ENCODE data around the gene ANKRD36.
"Not testable (repeated sequence)": the region's sequence is repeated elsewhere in the genome, so short reads cannot be mapped to it uniquely, and the experiment has no call there.

Gene ANKRD36

DNA sequence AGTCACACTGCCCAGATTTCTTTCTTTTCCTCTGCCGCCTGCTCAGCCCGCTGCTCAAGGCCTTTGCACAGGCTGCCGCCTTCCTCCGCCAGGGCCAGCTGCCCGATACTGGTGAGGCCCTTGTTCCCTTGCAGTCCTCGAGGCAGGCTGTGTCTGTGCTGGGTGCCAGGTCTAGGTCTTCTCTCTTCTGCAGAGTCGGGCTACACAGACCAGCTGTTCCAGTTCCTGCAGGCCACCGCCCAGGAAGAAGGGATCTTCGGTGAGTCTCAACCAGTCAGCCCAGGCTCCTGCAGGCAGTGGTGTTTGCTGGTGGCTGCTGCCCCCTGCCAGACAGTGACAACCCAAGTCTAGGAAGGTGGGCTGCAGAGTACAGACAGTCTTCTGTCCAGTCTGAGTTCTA is 30.7 kb upstream of the ANKRD36 start:
- not testable (repeated sequence) for H3K27ac ChIP-seq; H3K4me2 ChIP-seq (ENCODE audit: low read length); H3K79me2 ChIP-seq; H3K4me1 ChIP-seq; H2AFZ ChIP-seq; H3K9ac ChIP-seq; H3K27me3 ChIP-seq (ENCODE audit: control insufficient read depth, insufficient read depth, low read length); H3K9me3 ChIP-seq (ENCODE audit: control insufficient read depth, low read length); H3K36me3 ChIP-seq (ENCODE audit: control insufficient read depth, insufficient read depth, low read length); H3K4me3 ChIP-seq (ENCODE audit: low read depth, low read length)

DNA sequence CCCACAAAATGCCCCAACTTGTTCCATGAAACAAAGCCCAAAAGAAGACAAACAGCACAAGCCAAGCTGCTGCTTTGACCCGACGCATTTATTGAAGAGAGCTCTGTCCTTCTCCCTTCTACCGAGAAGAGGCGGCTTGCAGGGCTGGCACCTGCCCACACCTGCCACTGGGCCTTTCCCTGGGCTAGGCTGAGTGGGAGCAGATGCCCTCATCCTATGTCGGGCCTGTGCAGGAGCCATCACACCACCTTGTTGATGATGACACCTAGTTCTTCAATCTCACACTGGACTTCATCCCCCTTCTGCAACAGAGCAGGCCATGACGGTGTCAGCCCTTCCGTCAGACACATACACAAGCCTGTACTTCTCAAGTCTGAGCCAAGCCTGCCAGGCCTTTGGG is 29.4 kb upstream of the ANKRD36 start:
- not testable (repeated sequence) for H3K9ac ChIP-seq; H3K9me3 ChIP-seq (ENCODE audit: control insufficient read depth, low read length); H3K27ac ChIP-seq; H3K79me2 ChIP-seq; H3K36me3 ChIP-seq (ENCODE audit: control insufficient read depth, insufficient read depth, low read length); H3K4me3 ChIP-seq (ENCODE audit: low read depth, low read length); H2AFZ ChIP-seq; H3K27me3 ChIP-seq (ENCODE audit: control insufficient read depth, insufficient read depth, low read length); H3K4me1 ChIP-seq; H3K4me2 ChIP-seq (ENCODE audit: low read length)

DNA sequence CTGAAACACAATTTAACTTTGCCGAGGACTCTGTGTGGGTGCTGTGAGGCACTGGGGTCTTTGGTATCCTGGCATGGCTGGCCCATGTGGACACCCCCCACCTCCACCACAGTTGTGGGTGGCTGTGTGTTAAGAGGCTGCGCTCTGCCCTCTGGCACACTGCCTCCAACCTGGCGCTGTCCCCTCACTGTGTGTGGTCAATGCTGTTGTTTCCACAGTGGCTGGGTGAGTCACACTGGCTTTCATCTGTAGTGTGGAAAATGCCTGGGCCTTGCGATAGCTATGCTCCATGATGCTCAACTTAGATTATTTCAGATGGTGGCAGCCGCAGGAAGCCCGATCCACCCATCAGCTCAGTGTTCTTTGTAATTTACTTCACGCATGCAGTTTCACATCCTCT is 27.9 kb upstream of the ANKRD36 start:
- not testable (repeated sequence) for H3K4me1 ChIP-seq; H3K36me3 ChIP-seq (ENCODE audit: control insufficient read depth, insufficient read depth, low read length); H3K9ac ChIP-seq; H3K9me3 ChIP-seq (ENCODE audit: control insufficient read depth, low read length); H2AFZ ChIP-seq; H3K27me3 ChIP-seq (ENCODE audit: control insufficient read depth, insufficient read depth, low read length); H3K4me3 ChIP-seq (ENCODE audit: low read depth, low read length); H3K27ac ChIP-seq; H3K79me2 ChIP-seq; H3K4me2 ChIP-seq (ENCODE audit: low read length)

DNA sequence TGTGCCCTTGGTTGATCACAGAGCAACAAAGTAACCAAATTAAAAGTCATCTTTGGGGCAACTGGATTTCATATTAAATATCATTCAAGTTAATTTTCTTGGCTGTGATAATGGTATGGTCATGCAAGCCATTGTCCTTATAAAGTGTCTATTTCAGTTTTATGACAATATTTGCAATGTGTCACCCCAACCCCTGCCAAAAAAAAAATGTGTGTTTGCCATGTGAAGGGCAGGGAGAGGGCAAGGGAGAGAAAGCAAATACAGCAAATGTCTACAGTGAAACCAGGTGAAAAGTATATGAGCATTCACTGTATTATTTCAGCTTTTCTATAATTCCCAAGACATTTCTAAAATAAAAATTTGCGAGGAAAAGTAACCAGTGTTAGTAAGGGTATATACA is 24.2 kb upstream of the ANKRD36 start:
- not testable (repeated sequence) for H3K9me3 ChIP-seq (ENCODE audit: control insufficient read depth, low read length); H3K4me1 ChIP-seq; H3K4me2 ChIP-seq (ENCODE audit: low read length); H3K27ac ChIP-seq; H3K36me3 ChIP-seq (ENCODE audit: control insufficient read depth, insufficient read depth, low read length); H2AFZ ChIP-seq; H3K4me3 ChIP-seq (ENCODE audit: low read depth, low read length); H3K27me3 ChIP-seq (ENCODE audit: control insufficient read depth, insufficient read depth, low read length); H3K9ac ChIP-seq; H3K79me2 ChIP-seq

DNA sequence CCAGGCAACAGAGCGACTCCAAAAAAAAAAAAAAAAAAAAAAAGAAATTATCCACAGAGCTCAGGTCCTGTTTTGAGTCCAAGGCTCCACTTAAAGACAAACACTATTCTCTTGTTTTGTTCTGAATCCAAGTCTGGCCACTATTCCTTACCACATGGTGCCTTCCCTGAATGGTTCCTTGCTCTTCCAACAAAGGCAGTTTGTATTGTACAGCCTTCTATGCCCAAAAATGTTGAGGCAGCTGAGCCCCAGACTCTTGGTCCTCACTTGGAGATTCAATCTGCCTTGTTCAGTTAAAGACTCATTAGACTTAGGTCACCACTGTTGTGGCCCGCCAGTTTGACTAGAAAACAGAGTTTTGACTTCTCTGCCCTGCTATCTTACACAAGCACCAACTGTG is 20.0 kb upstream of the ANKRD36 start:
- not testable (repeated sequence) for H3K27me3 ChIP-seq (ENCODE audit: control insufficient read depth, insufficient read depth, low read length); H3K9me3 ChIP-seq (ENCODE audit: control insufficient read depth, low read length); H3K4me3 ChIP-seq (ENCODE audit: low read depth, low read length); H3K9ac ChIP-seq; H3K36me3 ChIP-seq (ENCODE audit: control insufficient read depth, insufficient read depth, low read length); H3K4me2 ChIP-seq (ENCODE audit: low read length); H2AFZ ChIP-seq; H3K79me2 ChIP-seq; H3K27ac ChIP-seq; H3K4me1 ChIP-seq

DNA sequence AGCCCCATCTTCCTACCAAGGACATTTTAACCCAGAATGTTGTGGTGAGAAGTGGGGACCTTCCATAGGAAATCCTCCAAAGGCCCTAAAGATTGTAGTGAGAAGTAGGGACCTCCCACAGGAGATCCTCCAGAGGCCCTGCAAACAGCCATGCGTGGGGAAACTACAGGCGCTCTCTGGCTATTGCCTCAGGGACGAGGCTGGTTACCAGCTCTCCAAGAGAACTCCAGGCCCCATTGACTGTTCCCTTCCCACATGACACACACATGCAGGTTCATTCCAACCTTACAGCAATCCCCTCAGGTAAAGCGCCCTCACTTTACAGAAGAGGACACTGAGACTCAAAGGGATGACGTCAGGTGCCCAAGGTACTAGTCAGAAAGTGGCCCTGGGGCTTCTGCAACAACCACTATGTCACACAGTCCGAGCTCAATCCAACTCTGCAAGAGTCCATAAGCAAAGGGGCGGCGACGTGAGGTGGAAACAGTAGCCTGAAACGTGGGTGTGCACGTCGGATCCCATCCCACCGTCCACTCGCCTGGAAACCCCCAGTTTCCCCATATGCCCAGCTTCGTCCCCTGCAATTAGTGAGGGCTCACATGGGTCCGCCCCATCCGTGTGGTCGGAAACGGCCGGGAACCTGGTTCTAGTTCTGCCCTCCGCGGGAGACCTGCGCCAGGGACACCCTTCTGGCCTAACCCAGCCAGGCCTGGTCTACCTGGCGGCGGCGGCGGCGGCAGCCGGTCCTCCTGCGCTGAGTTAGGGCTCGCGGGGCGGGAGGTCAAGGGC is 18.8 kb upstream of the ANKRD36 start:
- not testable (repeated sequence) for H3K27me3 ChIP-seq (ENCODE audit: control insufficient read depth, insufficient read depth, low read length); H3K4me1 ChIP-seq; H3K4me3 ChIP-seq (ENCODE audit: low read depth, low read length); H3K27ac ChIP-seq; H3K4me2 ChIP-seq (ENCODE audit: low read length); H3K79me2 ChIP-seq; H3K9ac ChIP-seq; H3K9me3 ChIP-seq (ENCODE audit: control insufficient read depth, low read length); H3K36me3 ChIP-seq (ENCODE audit: control insufficient read depth, insufficient read depth, low read length)
- H2AFZ ChIP-seq, result peak overlapping the region; percentile 91

DNA sequence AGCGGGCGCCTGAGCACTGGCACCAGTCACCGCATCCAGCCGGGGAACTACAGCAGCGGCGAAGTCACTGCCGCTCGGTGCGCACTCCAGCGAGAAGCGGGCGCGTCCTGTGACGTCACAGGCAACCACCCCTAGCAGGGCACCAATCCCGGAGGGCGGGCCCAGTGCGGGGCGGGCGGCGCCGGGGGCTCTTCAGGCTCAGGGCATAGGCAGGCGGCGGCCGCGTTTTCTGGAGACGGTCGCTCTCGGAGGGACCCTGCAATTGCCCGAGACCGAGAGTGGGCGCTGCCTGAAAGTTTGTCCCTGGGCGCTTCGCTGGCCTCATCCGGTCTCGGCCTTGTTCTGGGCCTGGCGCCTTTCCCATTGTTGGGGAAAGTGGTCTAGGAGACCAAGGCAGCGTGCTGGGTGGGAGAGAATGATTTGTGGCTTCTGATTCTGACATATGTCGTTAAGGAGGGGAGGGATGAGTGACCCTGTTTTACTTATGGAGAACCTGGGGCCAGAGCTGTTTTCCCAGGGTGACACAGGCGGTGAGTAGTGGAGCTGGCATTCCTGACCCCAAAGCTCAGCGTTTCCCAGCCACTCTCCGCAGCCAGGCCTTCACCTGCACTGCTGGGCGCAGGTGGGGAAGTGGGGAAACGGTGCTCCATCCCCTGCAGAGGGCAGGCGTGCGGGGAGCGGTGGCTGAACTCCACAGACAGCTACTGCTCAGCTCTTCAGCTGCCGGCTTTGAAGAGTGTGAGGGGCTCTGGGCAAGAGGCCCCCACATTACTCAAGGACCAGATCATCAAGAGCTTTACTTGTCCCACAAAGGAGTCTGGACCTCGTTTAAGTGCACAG is 18.0 kb upstream of the ANKRD36 start, which contains the start of gene FAHD2B:
TSS of gene FAHD2B (minus strand) at position 111 of the 840 bp plus-strand sequence. CDS start 3,176 bp downstream, outside the sequence.
- H3K4me1 ChIP-seq; H3K9ac ChIP-seq; H3K79me2 ChIP-seq; H3K36me3 ChIP-seq (ENCODE audit: control insufficient read depth, insufficient read depth, low read length); H3K27me3 ChIP-seq (ENCODE audit: control insufficient read depth, insufficient read depth, low read length); H3K9me3 ChIP-seq (ENCODE audit: control insufficient read depth, low read length): not testable (repeated sequence)
- Histone ChIP-seq H2AFZ (peak within 1 kb of the TSS; percentile 91), H3K27ac (peak within 1 kb of the TSS; percentile 4), H3K4me3 (ENCODE audit: low read depth, low read length) (peak within 1 kb of the TSS; percentile 5), H3K4me2 (ENCODE audit: low read length) (peak within 1 kb of the TSS; percentile 9)

DNA sequence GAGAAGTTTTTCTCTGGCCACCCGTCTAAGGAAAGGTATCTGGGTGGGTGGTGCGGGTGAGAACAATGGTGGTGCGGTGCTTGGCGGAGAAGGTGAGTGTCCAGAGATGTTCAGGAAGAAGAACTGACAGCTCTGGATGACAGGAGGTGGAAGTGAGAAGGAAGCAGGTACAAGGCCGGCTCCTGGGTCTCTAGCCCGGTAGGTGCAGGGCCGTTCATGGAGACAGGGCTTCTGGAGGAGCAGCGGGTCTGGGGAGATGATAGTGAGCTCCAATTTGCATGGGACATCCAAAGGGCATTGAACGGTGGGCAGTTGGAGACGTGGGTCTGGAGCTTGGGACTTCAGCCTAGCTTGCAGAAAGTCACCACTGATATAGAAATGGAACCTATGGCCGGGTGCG is 17.3 kb upstream of the ANKRD36 start:
- H3K4me2 ChIP-seq (ENCODE audit: low read length), result peak overlapping the region; percentile 9

DNA sequence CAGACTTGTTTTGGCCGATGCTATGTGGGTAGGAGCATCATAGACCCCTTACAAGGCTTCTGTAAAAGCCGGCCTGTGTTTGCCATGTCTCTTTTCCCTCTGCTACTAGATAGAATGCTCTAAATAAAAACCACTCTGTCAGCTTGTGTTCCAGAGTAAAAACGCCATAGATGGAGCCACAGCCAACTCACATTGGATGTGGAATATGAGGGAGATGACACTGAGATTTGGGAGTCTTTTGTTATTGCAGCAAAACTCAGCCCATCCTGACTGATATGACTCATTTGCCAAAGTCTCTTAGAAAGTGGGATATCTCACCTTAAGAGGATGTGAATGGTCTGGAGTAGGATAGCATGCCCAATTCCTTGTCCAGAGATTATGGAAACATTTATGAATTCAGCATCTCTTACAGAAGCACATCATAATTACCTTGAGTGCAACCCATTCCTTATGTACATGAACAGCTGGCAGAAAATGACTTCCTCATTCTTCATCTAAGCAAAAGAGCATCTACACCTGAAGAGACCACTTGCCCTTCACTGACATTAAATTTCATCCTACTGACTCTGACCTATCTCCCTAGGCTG is 14.1 kb upstream of the ANKRD36 start:
- H3K27me3 ChIP-seq (ENCODE audit: control insufficient read depth, insufficient read depth, low read length); H3K4me3 ChIP-seq (ENCODE audit: low read depth, low read length); H3K4me1 ChIP-seq; H2AFZ ChIP-seq; H3K79me2 ChIP-seq; H3K27ac ChIP-seq; H3K9me3 ChIP-seq (ENCODE audit: control insufficient read depth, low read length); H3K36me3 ChIP-seq (ENCODE audit: control insufficient read depth, insufficient read depth, low read length); H3K4me2 ChIP-seq (ENCODE audit: low read length); H3K9ac ChIP-seq: not testable (repeated sequence)

More for the DNA sequence above, 17.3 kb upstream of the ANKRD36 start:
- H3K9ac ChIP-seq, result no peak overlapping the region
- no peak overlapping the region for H3K4me3 ChIP-seq (ENCODE audit: low read depth, low read length)
- no peaks in the 10 kb centered on the region for H3K36me3 ChIP-seq (ENCODE audit: control insufficient read depth, insufficient read depth, low read length)
- H3K9me3 ChIP-seq (ENCODE audit: control insufficient read depth, low read length), result no peaks in the 10 kb centered on the region
- peak overlapping the region; percentile 91 for H2AFZ ChIP-seq
- peaks cover 4% of the 10 kb centered on the region for H3K4me1 ChIP-seq
- TF ChIP-seq, protein P1, sequence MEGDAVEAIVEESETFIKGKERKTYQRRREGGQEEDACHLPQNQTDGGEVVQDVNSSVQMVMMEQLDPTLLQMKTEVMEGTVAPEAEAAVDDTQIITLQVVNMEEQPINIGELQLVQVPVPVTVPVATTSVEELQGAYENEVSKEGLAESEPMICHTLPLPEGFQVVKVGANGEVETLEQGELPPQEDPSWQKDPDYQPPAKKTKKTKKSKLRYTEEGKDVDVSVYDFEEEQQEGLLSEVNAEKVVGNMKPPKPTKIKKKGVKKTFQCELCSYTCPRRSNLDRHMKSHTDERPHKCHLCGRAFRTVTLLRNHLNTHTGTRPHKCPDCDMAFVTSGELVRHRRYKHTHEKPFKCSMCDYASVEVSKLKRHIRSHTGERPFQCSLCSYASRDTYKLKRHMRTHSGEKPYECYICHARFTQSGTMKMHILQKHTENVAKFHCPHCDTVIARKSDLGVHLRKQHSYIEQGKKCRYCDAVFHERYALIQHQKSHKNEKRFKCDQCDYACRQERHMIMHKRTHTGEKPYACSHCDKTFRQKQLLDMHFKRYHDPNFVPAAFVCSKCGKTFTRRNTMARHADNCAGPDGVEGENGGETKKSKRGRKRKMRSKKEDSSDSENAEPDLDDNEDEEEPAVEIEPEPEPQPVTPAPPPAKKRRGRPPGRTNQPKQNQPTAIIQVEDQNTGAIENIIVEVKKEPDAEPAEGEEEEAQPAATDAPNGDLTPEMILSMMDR (IDR thresholded peaks at IDR 0.05), result no peak
- peak overlapping the region; percentile 4 for H3K27ac ChIP-seq
- no peaks in the 10 kb centered on the region for H3K27me3 ChIP-seq (ENCODE audit: control insufficient read depth, insufficient read depth, low read length)
- H3K79me2 ChIP-seq, result no peaks in the 10 kb centered on the region

DNA sequence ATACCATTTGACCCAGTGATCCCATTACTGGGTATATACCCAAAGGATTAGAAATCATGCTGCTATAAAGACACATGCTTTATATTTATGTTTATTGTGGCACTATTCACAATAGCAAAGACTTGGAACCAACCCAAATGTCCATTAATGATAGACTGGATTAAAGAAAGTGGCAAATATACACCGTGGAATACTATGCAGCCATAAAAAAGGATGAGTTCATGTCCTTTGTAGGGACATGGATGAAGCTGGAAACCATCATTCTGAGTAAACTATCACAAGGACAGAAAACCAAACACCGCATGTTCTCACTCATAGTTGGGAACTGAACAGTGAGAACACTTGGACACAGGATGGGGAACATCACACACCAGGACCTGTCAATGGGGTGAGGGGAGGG is 6.1 kb upstream of the ANKRD36 start:
- not testable (repeated sequence) for H3K4me2 ChIP-seq (ENCODE audit: low read length); H3K4me1 ChIP-seq; H3K79me2 ChIP-seq; H3K4me3 ChIP-seq (ENCODE audit: low read depth, low read length); H3K9me3 ChIP-seq (ENCODE audit: control insufficient read depth, low read length); H2AFZ ChIP-seq; H3K27me3 ChIP-seq (ENCODE audit: control insufficient read depth, insufficient read depth, low read length); H3K27ac ChIP-seq; H3K36me3 ChIP-seq (ENCODE audit: control insufficient read depth, insufficient read depth, low read length); H3K9ac ChIP-seq
